PC-9 (cell line): ENCODE results near the gene ABHD8. TPM values are rescaled to one million over a fixed set of nuclear protein-coding genes. Genes with fewer than 3 reads are reported as not detected.
A peak's percentile ranks its signal among the peaks of the same experiment; 100 is the strongest.

Experiments used
- BruUV-seq: library from RNA; stranded (reverse); fragments of 400-500 nt; replicated peaks from 2 replicates; lab custom pipeline; 2021; lab: Mats Ljungman, UMichigan
- CTCF ChIA-PET: fragments of 300-600 bp; sonication (Branson Sonifier 250); formaldehyde crosslinking; loops from one replicate; lab custom pipeline; 2022; ENCODE audit warnings: antibody characterized with exemption; lab: Charles Lee
- POLR2A ChIA-PET: fragments of 300-600 bp; sonication (Branson Sonifier 250); formaldehyde crosslinking; loops from one replicate; lab custom pipeline; 2022; ENCODE audit warnings: antibody characterized with exemption; ENCODE audit not compliant: unreplicated experiment; lab: Charles Lee
- DNase-seq, 2 experiments: peaks; one replicate each; pipeline versions ENCODE4 v3.0.0 to v3.0.0-alpha.2; 2015 to 2022; ENCODE audit warnings: mixed read lengths in 1 of 2
- H2AFZ ChIP-seq: fragments of 200-600 bp; sonication (generic); 2 replicates; pipeline ENCODE4 v1.8.1; 2017; ENCODE audit warnings: antibody characterized with exemption
- H3F3A ChIP-seq: fragments of 200-600 bp; sonication (generic); 2 replicates; pipeline ENCODE4 v1.8.1; 2017; ENCODE audit warnings: antibody characterized with exemption, mild to moderate bottlenecking, low read depth; ENCODE audit not compliant: insufficient read depth
- H3K27ac ChIP-seq: fragments of 200-600 bp; sonication (generic); 2 replicates; pipeline ENCODE4 v1.6.1; 2016; ENCODE audit warnings: mixed run types
- H3K27me3 ChIP-seq: fragments of 200-600 bp; sonication (generic); 2 replicates; pipeline ENCODE4 v1.6.1; 2016; ENCODE audit warnings: low read depth, mixed run types; ENCODE audit not compliant: insufficient read depth
- H3K36me3 ChIP-seq: fragments of 200-600 bp; sonication (generic); 2 replicates; pipeline ENCODE4 v1.6.1; 2016; ENCODE audit warnings: low read depth, mixed run types
- H3K4me1 ChIP-seq: fragments of 200-600 bp; sonication (generic); replicated peaks from 2 replicates; pipeline ENCODE4 v1.6.1; 2016; ENCODE audit warnings: mixed run types; ENCODE audit not compliant: insufficient read depth
- H3K4me2 ChIP-seq: fragments of 200-600 bp; sonication (generic); 2 replicates; pipeline ENCODE4 v1.6.1; 2017; ENCODE audit warnings: mixed run types
- H3K4me3 ChIP-seq: fragments of 200-600 bp; sonication (generic); 2 replicates; pipeline ENCODE4 v1.6.1; 2016; ENCODE audit warnings: mixed run types
- H3K79me2 ChIP-seq: fragments of 200-600 bp; sonication (generic); 2 replicates; pipeline ENCODE4 v1.6.1; 2017; ENCODE audit warnings: low read depth, mixed run types
- H3K9me2 ChIP-seq: fragments of 200-600 bp; sonication (generic); 2 replicates; pipeline ENCODE4 v1.8.1; 2017; ENCODE audit warnings: mild to moderate bottlenecking; ENCODE audit not compliant: insufficient read depth
- H3K9me3 ChIP-seq: fragments of 200-600 bp; sonication (generic); 2 replicates; pipeline ENCODE4 v1.8.1; 2016; ENCODE audit warnings: low read depth; ENCODE audit not compliant: insufficient read depth
- H4K20me1 ChIP-seq: fragments of 200-600 bp; sonication (generic); 2 replicates; pipeline ENCODE4 v1.8.1; 2017; ENCODE audit not compliant: insufficient read depth
- EZH2 ChIP-seq: fragments of 200-600 bp; sonication (generic); IDR thresholded peaks from 2 replicates; pipeline ENCODE4 v1.8.0; 2017; ENCODE audit warnings: antibody characterized with exemption, low read depth
- intact Hi-C: fragments of 100-400 bp; cut with micrococcal nuclease; formaldehyde crosslinking; loops from one replicate; pipeline ENCODE4 v1.10.0; 2022; ENCODE audit not compliant: unreplicated experiment
- total RNA-seq: library from RNA; stranded (reverse); gene quantifications from 2 replicates; pipeline ENCODE4 v1.2.3, GENCODE V29; 2021
- TF ChIP-seq, protein P1 (sequence below): fragments of 200-600 bp; sonication (generic); conservative IDR thresholded peaks from 2 replicates; pipeline ENCODE4 v1.6.1; 2017; ENCODE audit warnings: mixed run types, antibody characterized with exemption, mild to moderate bottlenecking, moderate library complexity

ABHD8 gene
- total RNA-seq, 1 experiment from 2014 or later = 37.5 TPM

- POLR2A ChIA-PET = no interaction called here
- H3K4me1 ChIP-seq = peaks cover 23% of the 10 kb centered on the region
- H3K4me2 ChIP-seq = peak overlapping the region; percentile 84
Measured at GRCh38 chr19:17327068-17327653, 23.9 kb upstream of the ABHD8 start.

DNA sequence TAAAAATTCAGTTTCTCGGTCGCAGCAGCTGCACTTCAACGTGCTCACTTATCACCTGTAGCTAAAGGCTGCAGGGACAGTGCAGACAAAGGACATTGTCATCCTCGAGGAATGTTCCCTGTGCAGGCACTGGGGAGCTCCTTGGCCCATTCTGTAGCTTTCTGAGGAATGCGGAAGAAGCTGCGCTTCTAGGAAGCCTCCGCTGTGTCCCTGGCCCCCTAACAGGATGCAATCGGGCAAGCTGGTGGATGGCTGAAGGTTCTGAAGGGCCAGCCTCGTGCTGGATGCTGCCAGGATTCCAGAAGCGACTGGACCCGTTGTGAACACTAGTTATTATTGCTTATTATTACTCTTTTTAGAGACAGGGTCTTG is 23.4 kb upstream of the ABHD8 start:
- no TSS peak for BruUV-seq
- Histone ChIP-seq H3K27me3 (no peaks in the 10 kb centered on the region), H4K20me1 (peaks cover 12% of the 10 kb centered on the region; the same call in 1 of the 2 replicates), H3K79me2 (no peaks in the 10 kb centered on the region), H3K4me3 (peak overlapping the region; percentile 0; the same call in 1 of the 2 replicates), H3F3A (peaks cover 42% of the 10 kb centered on the region), H3K4me2 (peak overlapping the region; percentile 84), H2AFZ (no peak overlapping the region), H3K36me3 (no peaks in the 10 kb centered on the region), H3K9me2 (no peaks in the 10 kb centered on the region), H3K4me1 (peaks cover 23% of the 10 kb centered on the region), H3K9me3 (no peaks in the 10 kb centered on the region), H3K27ac (peak overlapping the region; percentile 31)
- intact Hi-C loops = loop anchor here (1.0 to 5.0 kb wide), 3 partner anchors 9 to 34 kb away; partner anchors contain the start of gene MRPL34
- ChIA-PET POLR2A (interaction anchor here (0.5 to 0.6 kb wide), 4 partner anchors 90 to 348 kb away, joined by 5 to 13 read pairs (median 10); no protein-coding TSS in a partner anchor), CTCF (interaction anchor here (0.5 kb wide), 2 partner anchors 30 to 33 kb away, joined by 3 to 7 read pairs; no protein-coding TSS in a partner anchor)
- TF ChIP-seq, protein P1, sequence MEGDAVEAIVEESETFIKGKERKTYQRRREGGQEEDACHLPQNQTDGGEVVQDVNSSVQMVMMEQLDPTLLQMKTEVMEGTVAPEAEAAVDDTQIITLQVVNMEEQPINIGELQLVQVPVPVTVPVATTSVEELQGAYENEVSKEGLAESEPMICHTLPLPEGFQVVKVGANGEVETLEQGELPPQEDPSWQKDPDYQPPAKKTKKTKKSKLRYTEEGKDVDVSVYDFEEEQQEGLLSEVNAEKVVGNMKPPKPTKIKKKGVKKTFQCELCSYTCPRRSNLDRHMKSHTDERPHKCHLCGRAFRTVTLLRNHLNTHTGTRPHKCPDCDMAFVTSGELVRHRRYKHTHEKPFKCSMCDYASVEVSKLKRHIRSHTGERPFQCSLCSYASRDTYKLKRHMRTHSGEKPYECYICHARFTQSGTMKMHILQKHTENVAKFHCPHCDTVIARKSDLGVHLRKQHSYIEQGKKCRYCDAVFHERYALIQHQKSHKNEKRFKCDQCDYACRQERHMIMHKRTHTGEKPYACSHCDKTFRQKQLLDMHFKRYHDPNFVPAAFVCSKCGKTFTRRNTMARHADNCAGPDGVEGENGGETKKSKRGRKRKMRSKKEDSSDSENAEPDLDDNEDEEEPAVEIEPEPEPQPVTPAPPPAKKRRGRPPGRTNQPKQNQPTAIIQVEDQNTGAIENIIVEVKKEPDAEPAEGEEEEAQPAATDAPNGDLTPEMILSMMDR = no peak
- no peak for TF ChIP-seq EZH2
- DNase-seq = peak; percentile 82 to 95

More at GRCh38 chr19:17327068-17327653, 23.9 kb upstream of the ABHD8 start:
- Histone ChIP-seq H3K36me3 (no peaks in the 10 kb centered on the region), H3K27ac (peak overlapping the region; percentile 31), H3K79me2 (no peaks in the 10 kb centered on the region), H3K27me3 (no peaks in the 10 kb centered on the region), H3K4me3 (peak overlapping the region; percentile 79; the same call in 1 of the 2 replicates), H3F3A (peaks cover 37% of the 10 kb centered on the region), H3K9me2 (no peaks in the 10 kb centered on the region), H2AFZ (peak overlapping the region; percentile 82; the same call in 1 of the 2 replicates), H3K9me3 (no peaks in the 10 kb centered on the region), H4K20me1 (peaks cover 8% of the 10 kb centered on the region; the same call in 1 of the 2 replicates)
- BruUV-seq = no TSS peak
- no peak for DNase-seq
- CTCF ChIA-PET = no interaction called here
- TF ChIP-seq, protein P1 = no peak
- TF ChIP-seq EZH2 = no peak
- intact Hi-C loops = loop anchor here (5.0 kb wide), 1 partner anchor 35 kb away; no protein-coding TSS in a partner anchor

DNA sequence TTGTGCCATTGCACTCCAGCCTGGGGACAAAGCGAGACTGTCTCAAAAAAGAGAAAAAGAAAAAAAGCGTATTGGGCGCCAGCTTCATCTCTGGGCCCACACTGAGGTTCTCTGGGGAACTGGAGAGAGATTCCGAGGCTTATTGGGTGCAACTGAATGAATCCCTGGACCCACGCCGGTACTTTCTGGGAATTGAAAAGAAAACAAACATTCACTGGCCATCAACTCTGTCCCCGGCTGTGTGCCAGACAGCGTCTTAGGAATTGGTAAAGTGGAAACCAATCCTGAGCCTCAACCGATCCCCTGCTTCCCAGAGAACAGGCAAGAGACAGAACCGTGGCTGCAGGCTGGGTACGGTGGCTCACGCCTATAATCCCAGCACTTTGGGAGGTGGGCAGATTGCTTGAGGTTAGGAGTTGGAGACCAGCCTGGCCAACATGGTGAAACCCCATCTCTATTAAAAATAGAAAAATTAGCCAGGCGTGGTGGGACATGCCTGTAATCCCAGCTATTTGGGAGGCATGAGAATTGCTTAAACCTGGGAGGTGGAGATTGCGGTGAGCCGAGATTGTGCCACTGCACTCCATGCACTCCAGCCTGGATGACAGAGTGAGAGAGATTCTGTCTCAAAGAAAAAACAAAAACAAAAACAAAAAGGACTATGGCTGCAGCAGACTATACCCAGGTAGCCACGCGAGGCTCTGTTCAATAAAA is 22.8 kb upstream of the ABHD8 start:
- Histone ChIP-seq H3K36me3 (no peaks in the 10 kb centered on the region), H3K79me2 (no peaks in the 10 kb centered on the region), H3K4me2 (peak overlapping the region; percentile 84), H3K9me3 (no peaks in the 10 kb centered on the region), H3K9me2 (no peaks in the 10 kb centered on the region), H3K4me1 (peaks cover 23% of the 10 kb centered on the region), H3F3A (peaks cover 45% of the 10 kb centered on the region), H3K4me3 (peak overlapping the region; percentile 0; the same call in 1 of the 2 replicates), H2AFZ (no peak overlapping the region), H4K20me1 (peaks cover 12% of the 10 kb centered on the region; the same call in 1 of the 2 replicates), H3K27ac (peak overlapping the region; percentile 31; the same call in 1 of the 2 replicates), H3K27me3 (no peaks in the 10 kb centered on the region)
- TSS peak; percentile 22 for BruUV-seq
- POLR2A ChIA-PET = interaction anchor here (0.5 to 0.6 kb wide), 5 partner anchors 9 to 348 kb away, joined by 5 to 13 read pairs (median 9); no protein-coding TSS in a partner anchor
- CTCF ChIA-PET = interaction anchor here (0.5 kb wide), 2 partner anchors 29 to 33 kb away, joined by 3 to 7 read pairs; no protein-coding TSS in a partner anchor
- DNase-seq = no peak
- intact Hi-C loops = loop anchor here (1.0 to 5.0 kb wide), 3 partner anchors 9 to 34 kb away; partner anchors contain the start of gene MRPL34
- TF ChIP-seq, protein P1 = no peak
- no peak for TF ChIP-seq EZH2
